ENCODE results near the gene LAMA2. TPM values are rescaled to one million over a fixed set of nuclear protein-coding genes. Genes with fewer than 3 reads are reported as not detected.

Gene LAMA2
- polyA plus RNA-seq, 3 donors, result not detected

DNA sequence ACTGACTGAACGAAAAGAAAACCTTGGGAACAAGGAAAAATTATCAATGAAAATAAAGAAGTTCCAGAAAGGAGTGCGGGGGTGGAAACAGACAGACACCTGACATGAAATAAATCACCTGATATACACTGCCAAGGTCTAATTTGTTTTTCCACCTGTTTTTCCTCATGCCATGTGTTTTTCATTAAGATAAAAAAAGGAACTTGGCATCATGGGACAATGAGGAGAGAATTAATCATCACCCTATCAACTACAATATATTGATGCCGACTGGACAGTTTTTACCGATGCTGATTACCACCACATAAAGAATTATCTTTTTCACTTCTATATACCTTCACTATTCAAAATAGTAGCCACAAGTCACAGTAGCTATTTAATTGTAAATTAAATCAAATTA is 593.9 kb downstream of the LAMA2 start:
- no peaks in the 10 kb centered on the region for H3K4me1 Mint-ChIP-seq
- H3K9me3 ChIP-seq (replicated peaks in 1 of 2; ENCODE audit: control insufficient read depth in 1 of 2, insufficient read depth in 1 of 2, low read length in 2 of 2), result no peaks in the 10 kb centered on the region
- no peaks in the 10 kb centered on the region for H3K36me3 Mint-ChIP-seq
- no peak overlapping the region for H3K4me2 ChIP-seq (replicated peaks; ENCODE audit: extremely low read depth, low read length, poor library complexity, severe bottlenecking)
- no peak overlapping the region for H3K4me3 Mint-ChIP-seq
- H3K4me1 ChIP-seq (ENCODE audit: control insufficient read depth in 1 of 2, insufficient read depth in 2 of 2, low read length in 2 of 2), result no peaks in the 10 kb centered on the region
- H4K20me1 ChIP-seq (ENCODE audit: insufficient read depth, low read length), result no peaks in the 10 kb centered on the region
- WGBS (ENCODE audit: insufficient coverage), result 100% methylated on average over 1 of the region's 4 CpGs
- H3K9me3 Mint-ChIP-seq, result peaks cover 0 to 2% (median 0%) of the 10 kb centered on the region in 7 donors
- H3K9ac ChIP-seq (ENCODE audit: insufficient read depth, low read length, poor library complexity, severe bottlenecking), result no peak overlapping the region
- H3K27ac ChIP-seq (ENCODE audit: low read depth in 1 of 2, low read length in 2 of 2), result no peak overlapping the region
- no peaks in the 10 kb centered on the region for H3K27me3 ChIP-seq (ENCODE audit: control insufficient read depth in 2 of 2, insufficient read depth in 2 of 2, low read length in 2 of 2)
- H2AFZ ChIP-seq (ENCODE audit: insufficient read depth, low read depth, low read length, poor library complexity, severe bottlenecking), result no peak overlapping the region
- H3K36me3 ChIP-seq (replicated peaks in 1 of 2; ENCODE audit: control insufficient read depth in 1 of 2, insufficient read depth in 2 of 2, low read length in 2 of 2), result no peaks in the 10 kb centered on the region
- H3K27me3 Mint-ChIP-seq (ENCODE audit: low read depth in 3 of 3), result peaks cover 0 to 6% (median 2%) of the 10 kb centered on the region in 3 donors
- TF ChIP-seq CTCF (IDR thresholded peaks at IDR 0.05), result no peak
- no peak for DNase-seq
- no peak overlapping the region for H3K4me3 ChIP-seq (replicated peaks in 1 of 3; ENCODE audit: low read depth in 2 of 3, low read length in 3 of 3)
- no peak overlapping the region for H3K27ac Mint-ChIP-seq
- H3K79me2 ChIP-seq (ENCODE audit: insufficient read depth, low read length), result no peaks in the 10 kb centered on the region
- intact Hi-C loops (cut with micrococcal nuclease), result loop anchor here in 1 of 2 donors (10.0 kb wide), 1 partner anchor 88 kb away; no protein-coding TSS in a partner anchor

DNA sequence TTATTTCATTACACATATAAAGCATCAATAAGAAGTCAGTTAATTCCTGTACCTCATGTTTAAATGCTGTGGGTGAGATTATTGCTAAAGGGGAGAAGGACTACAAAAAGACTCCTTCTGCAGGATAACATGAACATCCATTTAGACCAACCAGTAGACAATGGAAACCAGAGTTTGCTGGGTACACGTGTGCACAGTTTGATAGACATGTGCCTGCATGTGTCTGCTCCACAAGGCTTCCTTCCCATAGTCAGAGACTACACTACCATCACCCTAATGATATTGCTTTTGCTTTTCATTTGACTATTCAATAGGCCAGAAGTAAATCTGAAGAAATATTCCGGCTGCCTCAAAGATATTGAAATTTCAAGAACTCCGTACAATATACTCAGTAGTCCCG is 595.4 kb downstream of the LAMA2 start:
- intact Hi-C loops (cut with micrococcal nuclease), result loop anchor here in 1 of 2 donors (10.0 kb wide), 1 partner anchor 86 kb away; no protein-coding TSS in a partner anchor
- H3K4me1 Mint-ChIP-seq, result no peaks in the 10 kb centered on the region
- no peaks in the 10 kb centered on the region for H3K9me3 ChIP-seq (replicated peaks in 1 of 2; ENCODE audit: control insufficient read depth in 1 of 2, insufficient read depth in 1 of 2, low read length in 2 of 2)
- H3K27me3 ChIP-seq (ENCODE audit: control insufficient read depth in 2 of 2, insufficient read depth in 2 of 2, low read length in 2 of 2), result no peaks in the 10 kb centered on the region
- no peaks in the 10 kb centered on the region for H3K36me3 ChIP-seq (replicated peaks in 1 of 2; ENCODE audit: control insufficient read depth in 1 of 2, insufficient read depth in 2 of 2, low read length in 2 of 2)
- H3K79me2 ChIP-seq (ENCODE audit: insufficient read depth, low read length), result no peaks in the 10 kb centered on the region
- no peaks in the 10 kb centered on the region for H3K36me3 Mint-ChIP-seq
- no peak overlapping the region for H3K9ac ChIP-seq (ENCODE audit: insufficient read depth, low read length, poor library complexity, severe bottlenecking)
- 86% methylated on average over 1 of the region's 4 CpGs for WGBS (ENCODE audit: insufficient coverage)
- no peak overlapping the region for H3K4me2 ChIP-seq (replicated peaks; ENCODE audit: extremely low read depth, low read length, poor library complexity, severe bottlenecking)
- H4K20me1 ChIP-seq (ENCODE audit: insufficient read depth, low read length), result no peaks in the 10 kb centered on the region
- H3K4me3 ChIP-seq (replicated peaks in 1 of 3; ENCODE audit: low read depth in 2 of 3, low read length in 3 of 3), result no peak overlapping the region
- no peaks in the 10 kb centered on the region for H3K4me1 ChIP-seq (ENCODE audit: control insufficient read depth in 1 of 2, insufficient read depth in 2 of 2, low read length in 2 of 2)
- H3K4me3 Mint-ChIP-seq, result no peak overlapping the region
- H3K9me3 Mint-ChIP-seq, result peaks cover 0 to 2% (median 0%) of the 10 kb centered on the region in 7 donors
- no peak for TF ChIP-seq CTCF (IDR thresholded peaks at IDR 0.05)
- H2AFZ ChIP-seq (ENCODE audit: insufficient read depth, low read depth, low read length, poor library complexity, severe bottlenecking), result no peak overlapping the region
- H3K27ac ChIP-seq (ENCODE audit: low read depth in 1 of 2, low read length in 2 of 2), result no peak overlapping the region
- DNase-seq, result no peak
- peaks cover 0 to 6% (median 2%) of the 10 kb centered on the region in 3 donors for H3K27me3 Mint-ChIP-seq (ENCODE audit: low read depth in 3 of 3)
- H3K27ac Mint-ChIP-seq, result no peak overlapping the region
